HepG2 (cell line): ENCODE measurements around the gene TEX13B. TPM values are rescaled to one million over a fixed set of nuclear protein-coding genes. Genes with fewer than 3 reads are reported as not detected.

ENCODE experiments used
- ATAC-seq: fragments of 200-7000 bp; cut with Tn5 transposase; 3 replicates; pipeline ENCODE4 v1.9.1; 2020; ENCODE audit warnings: mild to moderate bottlenecking, moderate library complexity
- BruUV-seq: library from RNA; stranded (reverse); fragments of 400-500 nt; replicated peaks from 2 replicates; lab custom pipeline; 2021; lab: Mats Ljungman, UMichigan
- CTCF ChIA-PET: fragments of 300-600 bp; formaldehyde crosslinking; extraction: SDS; loops from one replicate; lab custom pipeline; 2021; ENCODE audit warnings: low total read pairs, inconsistent platforms, low intra/inter-chr PET ratio; lab: Yijun Ruan, JAX
- POLR2A ChIA-PET: fragments of 350-600 bp; sonication (Branson Sonifier 250); formaldehyde crosslinking; loops from one replicate; lab custom pipeline; 2020; ENCODE audit warnings: antibody characterized with exemption, inconsistent platforms; lab: Yijun Ruan, JAX
- DNase-seq: peaks from one replicate; pipeline ENCODE4 v3.0.0-alpha.2; 2015; ENCODE audit warnings: low spot score
- FAIRE-seq: peaks from 3 replicates; lab custom pipeline; 2011; peaks lifted over from hg19 to GRCh38; lab: Jason Lieb, UNC
- H2AFZ ChIP-seq: one replicate; pipeline ENCODE4 v1.6.1; 2011; ENCODE audit warnings: low read length, inconsistent platforms
- H3K27ac ChIP-seq: fragments of 300-600 bp; 3 replicates; pipeline ENCODE4 v1.8.0; 2011; ENCODE audit warnings: mixed run types, mild to moderate bottlenecking, mixed read lengths, low read length, inconsistent platforms; ENCODE audit not compliant: insufficient read depth; ENCODE audit errors: extremely low read length
- H3K27me3 ChIP-seq, 2 experiments: fragments of 200-600 bp in 1 of 2; 2 replicates in 1 of 2; 3 replicates in 1 of 2; pipeline versions ENCODE4 v1.6.0 to v1.8.0; 2011; ENCODE audit warnings: low read length in 2 of 2, mild to moderate bottlenecking in 2 of 2, moderate library complexity in 2 of 2, inconsistent platforms in 1 of 2; ENCODE audit not compliant: insufficient read depth in 2 of 2, control insufficient read depth in 1 of 2
- H3K36me3 ChIP-seq, 2 experiments: fragments of 200-600 bp in 1 of 2; replicated peaks in 1 of 2; 2 replicates in 1 of 2; 3 replicates in 1 of 2; pipeline versions ENCODE4 v1.5.1 to v1.8.0; 2011; ENCODE audit warnings: low read length in 2 of 2, inconsistent platforms in 1 of 2; ENCODE audit not compliant: insufficient read depth in 2 of 2, control insufficient read depth in 1 of 2
- H3K4me1 ChIP-seq: 2 replicates; pipeline ENCODE4 v1.5.1; 2012; ENCODE audit warnings: low read length, inconsistent platforms; ENCODE audit not compliant: insufficient read depth
- H3K4me2 ChIP-seq: 2 replicates; pipeline ENCODE4 v1.6.0; 2011; ENCODE audit warnings: low read depth, low read length, inconsistent platforms
- H3K4me3 ChIP-seq, 3 experiments: fragments of 200-600 bp in 1 of 3; sonication (generic), shearing (Covaris generic) in 1 of 3; replicated peaks in 1 of 3; 2 replicates each; pipeline ENCODE4 v1.5.1; 2011 to 2016; ENCODE audit warnings: low read length in 3 of 3, inconsistent platforms in 2 of 3, low read depth in 2 of 3, mild to moderate bottlenecking in 2 of 3, control low read depth in 1 of 3, mixed read lengths in 1 of 3; ENCODE audit not compliant: insufficient read depth in 1 of 3
- H3K79me2 ChIP-seq: one replicate; pipeline ENCODE4 v1.6.1; 2011; ENCODE audit warnings: low read length, inconsistent platforms; ENCODE audit not compliant: insufficient read depth
- H3K9ac ChIP-seq: 2 replicates; pipeline ENCODE4 v1.6.0; 2011; ENCODE audit warnings: mild to moderate bottlenecking, low read depth, low read length, inconsistent platforms; ENCODE audit not compliant: insufficient read depth
- H3K9me3 ChIP-seq: 2 replicates; pipeline ENCODE4 v1.5.1; 2012; ENCODE audit warnings: mild to moderate bottlenecking, low read length
- H4K20me1 ChIP-seq: 2 replicates; pipeline ENCODE4 v1.6.0; 2011; ENCODE audit warnings: inconsistent platforms, mild to moderate bottlenecking, low read length, moderate library complexity; ENCODE audit not compliant: insufficient read depth
- GATAD2A ChIP-seq: IDR thresholded peaks from 2 replicates; pipeline ENCODE4 v1.6.1; 2016
- IKZF1 ChIP-seq: fragments of 450-650 bp; IDR thresholded peaks from 2 replicates; pipeline ENCODE4 v1.7.1; 2016
- MED1 ChIP-seq: sonication (generic); formaldehyde crosslinking; IDR thresholded peaks from 2 replicates; pipeline ENCODE4 v1.4.0; 2020; ENCODE audit warnings: missing genetic modification reagents
- ZFP82 ChIP-seq: sonication (generic); formaldehyde crosslinking; IDR thresholded peaks from 2 replicates; pipeline ENCODE4 v1.5.1; 2020; ENCODE audit warnings: mild to moderate bottlenecking, missing genetic modification reagents, borderline replicate concordance
- ZKSCAN1 ChIP-seq: fragments of 150-350 bp; IDR thresholded peaks from 2 replicates; pipeline ENCODE4 v1.6.1; 2014; ENCODE audit warnings: low read length
- ZNF274 ChIP-seq: sonication (generic); formaldehyde crosslinking; IDR thresholded peaks from 2 replicates; pipeline ENCODE4 v1.5.1; 2020; ENCODE audit warnings: mild to moderate bottlenecking, missing genetic modification reagents
- ZNF446 ChIP-seq: sonication (generic); formaldehyde crosslinking; IDR thresholded peaks from 2 replicates; pipeline ENCODE4 v1.5.0; 2020; ENCODE audit warnings: mild to moderate bottlenecking, missing genetic modification reagents
- WGBS: methylation state at CpG from one replicate; pipeline ENCODE4 v1.1.6; 2017; ENCODE audit warnings: low lambda C conversion rate; 5-methylcytosine and 5-hydroxymethylcytosine counted together
- in situ Hi-C: cut with HindIII; loops from 2 replicates; pipeline ENCODE4 v1.10.0; 2017; ENCODE audit warnings: low pct_unique_long_range_greater_than_20kb; ENCODE audit not compliant: extremely low pct_ligation_motif_present
- intact Hi-C: fragments of 100-400 bp; cut with micrococcal nuclease; formaldehyde crosslinking; loops from one replicate; pipeline ENCODE4 v1.10.0; 2022; ENCODE audit not compliant: unreplicated experiment
- polyA plus RNA-seq, 8 experiments: library from polyadenylated mRNA; depleted of rRNA in 3 of 8; stranded (reverse) in 7 of 8; unstranded in 1 of 8; fragments of >200 nt; fragmentation: Illumina TruSeq in 4 of 8; extraction: Trizol in 4 of 8; gene quantifications; 2 replicates each; pipeline versions ENCODE4 v1.2.1 to v1.2.3, GENCODE V29; 2011 to 2016; ENCODE audit warnings: low read depth in 4 of 8, missing spikeins in 1 of 8, mixed read lengths in 1 of 8; ENCODE audit not compliant: insufficient read depth in 1 of 8
- total RNA-seq, 5 experiments: library from RNA; depleted of rRNA; stranded (reverse); fragments of >200 nt; fragmentation: Illumina TruSeq; extraction: Trizol; gene quantifications; 2 replicates each; pipeline ENCODE4 v1.2.3, GENCODE V29; 2016; ENCODE audit warnings: low read depth in 1 of 5
- TF ChIP-seq, protein P1 (sequence below): sonication (generic); formaldehyde crosslinking; IDR thresholded peaks from 2 replicates; pipeline ENCODE4 v1.9.0; 2021; ENCODE audit warnings: mild to moderate bottlenecking, missing genetic modification reagents
- TF ChIP-seq, protein P2 (sequence below): sonication (generic); formaldehyde crosslinking; IDR thresholded peaks from 2 replicates; pipeline ENCODE4 v1.5.1; 2020; ENCODE audit warnings: missing genetic modification reagents, mild to moderate bottlenecking, borderline replicate concordance
- TF ChIP-seq, protein P3 (sequence below): sonication (generic); formaldehyde crosslinking; conservative IDR thresholded peaks from 2 replicates; pipeline ENCODE4 v1.8.0; 2022; ENCODE audit warnings: missing genetic modification reagents

The TEX13B gene
- total and polyA plus RNA-seq, 2 of the 13 experiments (the other 11 are each of a cell fraction or from before 2014, with no cell fraction given): not detected

DNA sequence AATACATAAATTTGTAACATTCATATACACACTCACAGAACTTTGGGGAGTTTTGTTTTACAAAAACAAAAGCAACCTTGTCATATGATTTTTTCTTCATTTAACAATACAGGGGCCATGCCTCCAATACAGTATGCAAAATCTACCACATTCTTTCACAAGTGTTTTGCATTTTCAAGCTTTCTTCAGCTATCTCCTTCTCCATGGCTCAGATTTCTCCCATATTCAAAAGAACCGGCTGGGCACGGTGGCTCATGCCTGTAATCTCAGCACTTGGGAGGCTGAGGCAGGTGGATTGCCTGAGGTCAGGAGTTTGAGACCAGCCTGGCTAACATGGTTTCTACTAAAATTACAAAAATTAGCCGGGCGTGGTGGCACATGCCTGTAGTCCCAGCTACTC lies 4.1 kb downstream of the TEX13B start:
- ATAC-seq (no peak), FAIRE-seq (no peak), DNase-seq (no peak)
- ChIA-PET POLR2A (no interaction called here), CTCF (no interaction called here)
- H2AFZ ChIP-seq: no peak overlapping the region
- no peak overlapping the region for H3K9ac ChIP-seq
- no peak for TF ChIP-seq ZNF446 (CRISPR knock-in tag)
- TF ChIP-seq ZKSCAN1: no peak
- TF ChIP-seq GATAD2A (CRISPR knock-in tag): no peak
- TF ChIP-seq MED1 (CRISPR knock-in tag): no peak
- 92% methylated on average over 2 of the region's 4 CpGs for WGBS
- H3K36me3 ChIP-seq: no peaks in the 10 kb centered on the region
- in situ Hi-C loops (no loop called here), intact Hi-C loops (no loop called here)
- no peaks in the 10 kb centered on the region for H3K9me3 ChIP-seq
- no peak overlapping the region for H3K27ac ChIP-seq
- H3K4me2 ChIP-seq: no peak overlapping the region
- no peaks in the 10 kb centered on the region for H3K4me1 ChIP-seq
- H3K27me3 ChIP-seq: no peaks in the 10 kb centered on the region
- no TSS peak for BruUV-seq
- no peaks in the 10 kb centered on the region for H4K20me1 ChIP-seq
- no peaks in the 10 kb centered on the region for H3K79me2 ChIP-seq
- no peak overlapping the region for H3K4me3 ChIP-seq

DNA sequence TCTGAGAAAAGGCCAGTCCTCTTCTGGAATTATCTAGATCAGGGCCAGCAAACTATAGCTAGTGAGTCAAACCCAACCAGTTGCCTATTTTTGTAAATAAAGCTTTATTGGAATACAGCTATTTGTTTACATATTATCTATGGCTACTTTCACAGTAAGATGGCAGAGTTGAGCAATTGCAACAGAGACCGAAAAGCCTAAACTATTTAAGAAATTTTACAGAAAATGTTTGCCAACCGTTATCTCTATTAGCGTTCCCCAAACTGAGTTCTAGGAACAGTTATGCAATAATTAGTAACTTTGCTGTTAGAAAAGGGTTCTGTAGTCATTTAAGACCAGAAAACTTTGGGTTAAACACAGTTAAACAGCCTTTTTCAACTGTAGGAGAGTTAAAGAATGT lies 10.5 kb downstream of the TEX13B start:
- Histone ChIP-seq H3K27ac (no peak overlapping the region), H3K4me2 (no peak overlapping the region), H4K20me1 (no peaks in the 10 kb centered on the region), H3K4me3 (no peak overlapping the region), H2AFZ (no peak overlapping the region), H3K36me3 (no peaks in the 10 kb centered on the region), H3K9ac (no peak overlapping the region), H3K9me3 (no peaks in the 10 kb centered on the region), H3K79me2 (no peaks in the 10 kb centered on the region), H3K27me3 (no peaks in the 10 kb centered on the region), H3K4me1 (no peaks in the 10 kb centered on the region)
- CTCF ChIA-PET: no interaction called here
- intact Hi-C loops: no loop called here
- no TSS peak for BruUV-seq
- DNase-seq: no peak
- no peak for FAIRE-seq
- 0% methylated on average over 3 of the region's 3 CpGs for WGBS
- no peak for ATAC-seq
- POLR2A ChIA-PET: no interaction called here
- in situ Hi-C loops: no loop called here
- TF ChIP-seq, protein P1, sequence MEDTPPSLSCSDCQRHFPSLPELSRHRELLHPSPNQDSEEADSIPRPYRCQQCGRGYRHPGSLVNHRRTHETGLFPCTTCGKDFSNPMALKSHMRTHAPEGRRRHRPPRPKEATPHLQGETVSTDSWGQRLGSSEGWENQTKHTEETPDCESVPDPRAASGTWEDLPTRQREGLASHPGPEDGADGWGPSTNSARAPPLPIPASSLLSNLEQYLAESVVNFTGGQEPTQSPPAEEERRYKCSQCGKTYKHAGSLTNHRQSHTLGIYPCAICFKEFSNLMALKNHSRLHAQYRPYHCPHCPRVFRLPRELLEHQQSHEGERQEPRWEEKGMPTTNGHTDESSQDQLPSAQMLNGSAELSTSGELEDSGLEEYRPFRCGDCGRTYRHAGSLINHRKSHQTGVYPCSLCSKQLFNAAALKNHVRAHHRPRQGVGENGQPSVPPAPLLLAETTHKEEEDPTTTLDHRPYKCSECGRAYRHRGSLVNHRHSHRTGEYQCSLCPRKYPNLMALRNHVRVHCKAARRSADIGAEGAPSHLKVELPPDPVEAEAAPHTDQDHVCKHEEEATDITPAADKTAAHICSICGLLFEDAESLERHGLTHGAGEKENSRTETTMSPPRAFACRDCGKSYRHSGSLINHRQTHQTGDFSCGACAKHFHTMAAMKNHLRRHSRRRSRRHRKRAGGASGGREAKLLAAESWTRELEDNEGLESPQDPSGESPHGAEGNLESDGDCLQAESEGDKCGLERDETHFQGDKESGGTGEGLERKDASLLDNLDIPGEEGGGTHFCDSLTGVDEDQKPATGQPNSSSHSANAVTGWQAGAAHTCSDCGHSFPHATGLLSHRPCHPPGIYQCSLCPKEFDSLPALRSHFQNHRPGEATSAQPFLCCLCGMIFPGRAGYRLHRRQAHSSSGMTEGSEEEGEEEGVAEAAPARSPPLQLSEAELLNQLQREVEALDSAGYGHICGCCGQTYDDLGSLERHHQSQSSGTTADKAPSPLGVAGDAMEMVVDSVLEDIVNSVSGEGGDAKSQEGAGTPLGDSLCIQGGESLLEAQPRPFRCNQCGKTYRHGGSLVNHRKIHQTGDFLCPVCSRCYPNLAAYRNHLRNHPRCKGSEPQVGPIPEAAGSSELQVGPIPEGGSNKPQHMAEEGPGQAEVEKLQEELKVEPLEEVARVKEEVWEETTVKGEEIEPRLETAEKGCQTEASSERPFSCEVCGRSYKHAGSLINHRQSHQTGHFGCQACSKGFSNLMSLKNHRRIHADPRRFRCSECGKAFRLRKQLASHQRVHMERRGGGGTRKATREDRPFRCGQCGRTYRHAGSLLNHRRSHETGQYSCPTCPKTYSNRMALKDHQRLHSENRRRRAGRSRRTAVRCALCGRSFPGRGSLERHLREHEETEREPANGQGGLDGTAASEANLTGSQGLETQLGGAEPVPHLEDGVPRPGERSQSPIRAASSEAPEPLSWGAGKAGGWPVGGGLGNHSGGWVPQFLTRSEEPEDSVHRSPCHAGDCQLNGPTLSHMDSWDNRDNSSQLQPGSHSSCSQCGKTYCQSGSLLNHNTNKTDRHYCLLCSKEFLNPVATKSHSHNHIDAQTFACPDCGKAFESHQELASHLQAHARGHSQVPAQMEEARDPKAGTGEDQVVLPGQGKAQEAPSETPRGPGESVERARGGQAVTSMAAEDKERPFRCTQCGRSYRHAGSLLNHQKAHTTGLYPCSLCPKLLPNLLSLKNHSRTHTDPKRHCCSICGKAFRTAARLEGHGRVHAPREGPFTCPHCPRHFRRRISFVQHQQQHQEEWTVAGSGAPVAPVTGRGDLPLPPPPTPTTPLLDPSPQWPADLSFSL (CRISPR knock-in tag): no peak
- TF ChIP-seq ZFP82 (CRISPR knock-in tag): no peak
- TF ChIP-seq ZNF274 (CRISPR knock-in tag): no peak
- TF ChIP-seq, protein P2, sequence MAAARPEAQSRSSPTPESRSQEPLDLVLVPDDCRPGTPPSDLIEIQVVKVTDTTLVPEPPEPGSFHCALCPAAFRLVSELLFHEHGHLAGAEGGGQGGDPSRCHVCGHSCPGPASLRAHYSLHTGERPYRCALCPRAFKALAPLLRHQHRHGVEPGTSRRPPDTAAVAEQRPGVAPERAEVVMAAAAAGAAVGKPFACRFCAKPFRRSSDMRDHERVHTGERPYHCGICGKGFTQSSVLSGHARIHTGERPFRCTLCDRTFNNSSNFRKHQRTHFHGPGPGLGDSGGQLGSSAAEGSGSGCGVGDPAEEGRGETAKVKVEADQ (CRISPR knock-in tag): no peak
- TF ChIP-seq, protein P3, sequence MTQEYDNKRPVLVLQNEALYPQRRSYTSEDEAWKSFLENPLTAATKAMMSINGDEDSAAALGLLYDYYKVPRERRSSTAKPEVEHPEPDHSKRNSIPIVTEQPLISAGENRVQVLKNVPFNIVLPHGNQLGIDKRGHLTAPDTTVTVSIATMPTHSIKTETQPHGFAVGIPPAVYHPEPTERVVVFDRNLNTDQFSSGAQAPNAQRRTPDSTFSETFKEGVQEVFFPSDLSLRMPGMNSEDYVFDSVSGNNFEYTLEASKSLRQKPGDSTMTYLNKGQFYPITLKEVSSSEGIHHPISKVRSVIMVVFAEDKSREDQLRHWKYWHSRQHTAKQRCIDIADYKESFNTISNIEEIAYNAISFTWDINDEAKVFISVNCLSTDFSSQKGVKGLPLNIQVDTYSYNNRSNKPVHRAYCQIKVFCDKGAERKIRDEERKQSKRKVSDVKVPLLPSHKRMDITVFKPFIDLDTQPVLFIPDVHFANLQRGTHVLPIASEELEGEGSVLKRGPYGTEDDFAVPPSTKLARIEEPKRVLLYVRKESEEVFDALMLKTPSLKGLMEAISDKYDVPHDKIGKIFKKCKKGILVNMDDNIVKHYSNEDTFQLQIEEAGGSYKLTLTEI (CRISPR knock-in tag): no peak
- TF ChIP-seq IKZF1: no peak
